BLaER1 (cell line): ENCODE data around the gene PPM1A.
"Not testable (repeated sequence)": the region's sequence is repeated elsewhere in the genome, so short reads cannot be mapped to it uniquely, and the experiment has no call there.

ENCODE experiments used
- H3K27ac ChIP-seq: shearing (Covaris generic); formaldehyde crosslinking; 2 replicates; pipeline ENCODE4 v1.8.1; 2022
- H3K27me3 ChIP-seq: shearing (Covaris generic); formaldehyde crosslinking; 2 replicates; pipeline ENCODE4 v1.8.1; 2022
- H3K36me3 ChIP-seq: shearing (Covaris generic); formaldehyde crosslinking; 2 replicates; pipeline ENCODE4 v1.8.1; 2022
- H3K4me1 ChIP-seq: shearing (Covaris generic); formaldehyde crosslinking; 2 replicates; pipeline ENCODE4 v1.8.1; 2022
- H3K4me2 ChIP-seq: shearing (Covaris generic); formaldehyde crosslinking; 2 replicates; pipeline ENCODE4 v1.8.1; 2022
- H3K4me3 ChIP-seq: shearing (Covaris generic); formaldehyde crosslinking; 2 replicates; pipeline ENCODE4 v1.8.1; 2022
- H3K9ac ChIP-seq: shearing (Covaris generic); formaldehyde crosslinking; 2 replicates; pipeline ENCODE4 v1.8.1; 2022
- H3K9me3 ChIP-seq: shearing (Covaris generic); formaldehyde crosslinking; 2 replicates; pipeline ENCODE4 v1.8.1; 2022
- H4K20me1 ChIP-seq: shearing (Covaris generic); formaldehyde crosslinking; 2 replicates; pipeline ENCODE4 v1.8.1; 2022
- Cebpa-rat ChIP-seq: shearing (Covaris generic); IDR thresholded peaks from 2 replicates; pipeline ENCODE4 v1.8.1; 2022

Gene PPM1A

DNA sequence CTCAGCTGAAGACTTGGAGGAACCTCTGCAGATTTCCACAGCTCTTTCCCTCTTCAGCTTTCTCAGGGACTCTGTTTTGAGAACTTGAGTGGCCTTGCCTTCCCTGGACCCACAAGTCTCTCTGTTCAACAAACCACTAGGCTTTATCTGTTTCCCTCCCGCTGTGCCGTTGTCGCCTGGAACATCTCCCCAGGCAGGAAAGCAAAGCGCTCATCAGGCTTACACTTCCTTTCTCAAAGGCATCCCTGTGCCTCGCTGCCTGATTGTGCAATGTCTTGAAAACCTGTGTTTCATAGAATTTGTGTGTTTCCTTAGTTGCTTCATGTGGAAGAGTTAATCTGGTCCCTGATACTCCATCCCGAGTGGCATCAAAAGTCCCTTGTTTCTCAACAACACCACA, 64.1 kb downstream of the PPM1A start:
- H3K4me1 ChIP-seq = no peaks in the 10 kb centered on the region
- no peaks in the 10 kb centered on the region for H3K9me3 ChIP-seq
- no peaks in the 10 kb centered on the region for H4K20me1 ChIP-seq
- no peaks in the 10 kb centered on the region for H3K36me3 ChIP-seq
- no peak for TF ChIP-seq Cebpa-rat
- no peak overlapping the region for H3K27ac ChIP-seq
- no peak overlapping the region for H3K9ac ChIP-seq
- H3K27me3 ChIP-seq = no peaks in the 10 kb centered on the region
- H3K4me2 ChIP-seq = no peak overlapping the region
- no peak overlapping the region for H3K4me3 ChIP-seq

DNA sequence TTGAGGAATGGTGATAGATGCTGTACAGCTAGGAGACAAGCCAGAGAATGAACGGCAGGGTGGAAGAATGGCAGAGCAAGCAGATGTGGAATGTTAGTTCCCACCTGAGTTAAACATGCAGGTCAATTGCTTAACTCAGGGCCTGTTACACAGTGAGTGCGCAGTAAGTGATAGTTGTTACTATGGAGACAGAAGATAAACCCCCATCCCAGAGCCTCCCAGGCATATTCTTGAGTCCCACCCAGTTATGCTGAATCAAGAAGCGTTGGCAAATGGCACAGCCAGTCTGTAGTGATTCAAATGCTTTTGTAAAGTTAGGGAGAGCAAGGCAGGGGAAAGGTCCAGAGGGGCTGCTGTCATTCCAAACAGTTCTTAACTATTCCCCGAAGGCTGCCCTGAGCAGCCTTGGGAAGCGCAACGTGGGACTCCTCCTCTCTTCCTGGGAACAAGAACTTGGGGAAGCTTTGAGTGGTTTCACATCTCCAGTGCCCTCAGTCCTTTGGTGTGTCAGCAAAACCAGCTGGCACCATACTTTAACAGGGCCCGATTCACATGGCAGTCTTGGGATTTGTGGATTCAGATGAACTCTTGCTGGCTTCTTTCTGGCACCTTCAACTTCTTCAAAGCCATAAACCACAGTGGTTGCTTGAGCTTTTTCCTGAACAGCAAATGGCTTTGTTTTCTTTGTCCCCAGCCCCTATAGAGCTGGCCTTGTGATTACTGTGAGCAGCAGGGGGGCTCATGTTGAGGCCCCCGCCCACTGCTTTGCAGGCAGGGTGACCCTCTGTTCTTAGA, 66.4 kb downstream of the PPM1A start:
- no peak overlapping the region for H3K4me3 ChIP-seq
- no peaks in the 10 kb centered on the region for H4K20me1 ChIP-seq
- H3K27ac ChIP-seq = no peak overlapping the region
- no peak for TF ChIP-seq Cebpa-rat
- H3K9ac ChIP-seq = no peak overlapping the region
- no peaks in the 10 kb centered on the region for H3K36me3 ChIP-seq
- H3K4me1 ChIP-seq = no peaks in the 10 kb centered on the region
- peaks cover 4% of the 10 kb centered on the region; the same call in 1 of the 2 replicates for H3K9me3 ChIP-seq
- no peak overlapping the region for H3K4me2 ChIP-seq
- no peaks in the 10 kb centered on the region for H3K27me3 ChIP-seq

DNA sequence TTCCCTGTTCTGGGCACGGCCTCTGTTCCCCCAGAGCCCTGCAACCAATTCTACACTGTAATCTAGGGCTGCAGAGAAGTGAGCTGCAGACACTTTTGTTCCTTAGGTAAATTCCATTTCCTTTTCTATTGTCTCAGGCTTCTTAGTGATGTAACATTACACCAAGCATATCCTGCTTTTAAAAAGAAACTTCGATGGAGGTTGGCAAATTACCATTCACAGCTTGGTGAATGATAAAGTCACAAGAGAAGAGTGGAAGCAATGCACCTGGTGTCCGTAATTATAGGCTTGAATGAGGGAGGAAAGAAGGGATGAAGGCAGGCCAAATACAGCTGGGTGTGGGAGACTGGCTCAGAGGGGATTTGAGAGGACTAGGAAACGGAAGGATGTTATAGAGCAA, 68.6 kb downstream of the PPM1A start:
- Histone ChIP-seq H3K9me3 (peaks cover 10% of the 10 kb centered on the region), H3K27ac (no peak overlapping the region), H3K4me1 (no peaks in the 10 kb centered on the region), H4K20me1 (no peaks in the 10 kb centered on the region), H3K4me3 (no peak overlapping the region), H3K4me2 (no peak overlapping the region), H3K9ac (no peak overlapping the region), H3K27me3 (no peaks in the 10 kb centered on the region), H3K36me3 (no peaks in the 10 kb centered on the region)
- TF ChIP-seq Cebpa-rat = no peak

DNA sequence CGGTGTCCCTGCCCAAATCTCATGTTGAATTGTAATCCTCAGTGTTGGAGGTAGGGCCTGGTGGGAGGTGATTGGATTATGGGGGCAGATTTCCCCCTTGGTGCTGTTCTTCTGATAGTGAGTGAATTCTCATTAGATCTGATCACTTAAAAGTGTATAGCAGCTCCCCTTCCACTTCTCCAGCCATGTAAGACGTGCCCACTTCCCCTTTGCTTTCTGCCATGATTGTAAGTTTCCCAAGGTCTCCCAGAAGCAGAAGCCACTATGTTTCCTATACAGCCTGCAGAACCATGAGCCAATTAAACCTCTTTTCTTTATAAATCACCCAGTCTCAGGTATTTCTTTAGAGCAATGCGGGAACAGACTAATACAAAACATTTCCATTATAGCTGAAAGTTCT, 71.8 kb downstream of the PPM1A start:
- H3K27ac ChIP-seq, H3K27me3 ChIP-seq, H3K4me1 ChIP-seq, H3K36me3 ChIP-seq, H3K4me2 ChIP-seq, H3K9ac ChIP-seq, H4K20me1 ChIP-seq, H3K9me3 ChIP-seq, H3K4me3 ChIP-seq: not testable (repeated sequence)

DNA sequence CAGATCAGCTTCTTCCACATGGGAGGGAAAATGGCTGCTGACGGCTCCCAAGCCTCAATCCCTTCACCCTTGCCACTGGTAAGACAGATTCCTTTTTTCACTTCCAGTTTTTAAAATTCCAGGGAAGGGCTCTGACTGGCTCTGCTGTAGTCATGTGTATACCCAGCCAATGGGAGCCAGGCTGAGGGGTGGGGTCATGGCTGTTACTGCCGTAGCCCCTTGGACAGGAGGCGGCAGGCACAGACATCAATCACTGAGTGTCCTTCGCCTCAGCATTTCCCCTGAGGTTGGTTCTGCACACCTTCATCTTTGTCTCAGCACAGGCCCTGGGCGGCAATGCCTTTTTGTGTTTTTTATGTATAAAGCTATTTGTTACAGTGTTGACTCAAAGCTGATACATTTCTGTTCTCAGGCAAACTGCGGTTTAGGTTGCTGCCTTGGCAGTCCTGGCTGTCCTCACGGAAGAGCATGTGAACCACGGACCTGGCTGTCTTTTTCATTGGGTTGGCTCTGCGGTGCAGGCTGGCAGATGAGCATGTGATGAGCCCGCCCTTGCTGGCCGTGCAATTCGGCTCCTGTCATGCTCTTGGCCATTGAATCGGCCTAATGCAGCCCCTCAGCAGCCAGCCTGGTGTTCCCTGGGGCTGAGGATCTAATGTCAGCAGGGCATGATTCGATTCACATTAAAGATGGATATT, 74.3 kb downstream of the PPM1A start:
- H3K4me3 ChIP-seq = no peak overlapping the region
- no peak overlapping the region for H3K4me2 ChIP-seq
- H3K4me1 ChIP-seq = peaks cover 14% of the 10 kb centered on the region
- H3K9ac ChIP-seq = no peak overlapping the region
- no peak overlapping the region for H3K27ac ChIP-seq
- peaks cover 8% of the 10 kb centered on the region; the same call in 1 of the 2 replicates for H3K27me3 ChIP-seq
- H3K9me3 ChIP-seq = peaks cover 10% of the 10 kb centered on the region
- no peaks in the 10 kb centered on the region for H4K20me1 ChIP-seq
- no peak for TF ChIP-seq Cebpa-rat
- no peaks in the 10 kb centered on the region for H3K36me3 ChIP-seq

DNA sequence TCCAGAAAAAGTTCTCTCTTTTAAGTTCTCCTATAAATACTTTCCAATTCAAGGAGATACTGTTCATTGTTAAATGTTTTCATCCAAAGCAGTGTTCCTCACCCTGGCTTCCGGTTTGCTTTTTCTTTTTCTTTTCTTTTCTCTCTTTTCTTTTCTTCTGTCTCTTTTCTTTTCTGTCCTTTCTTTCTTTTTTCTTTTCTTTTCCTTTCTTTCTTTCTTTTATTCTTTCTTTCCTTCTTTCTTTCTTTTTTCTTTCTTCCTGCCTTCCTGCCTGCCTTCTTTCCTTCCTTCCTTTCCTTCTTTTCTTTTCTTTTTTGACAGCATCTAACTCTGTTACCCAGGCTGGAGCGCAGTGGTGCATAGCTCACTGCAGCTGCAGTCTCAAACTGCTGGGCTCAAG, 75.8 kb downstream of the PPM1A start:
- H3K4me3 ChIP-seq = no peak overlapping the region
- H3K27me3 ChIP-seq = peaks cover 14% of the 10 kb centered on the region
- H3K4me2 ChIP-seq = no peak overlapping the region
- TF ChIP-seq Cebpa-rat = no peak
- H3K27ac ChIP-seq = no peak overlapping the region
- H3K9me3 ChIP-seq = peaks cover 10% of the 10 kb centered on the region
- H3K9ac ChIP-seq = no peak overlapping the region
- H3K4me1 ChIP-seq = peaks cover 18% of the 10 kb centered on the region
- H3K36me3 ChIP-seq = no peaks in the 10 kb centered on the region
- no peaks in the 10 kb centered on the region for H4K20me1 ChIP-seq

DNA sequence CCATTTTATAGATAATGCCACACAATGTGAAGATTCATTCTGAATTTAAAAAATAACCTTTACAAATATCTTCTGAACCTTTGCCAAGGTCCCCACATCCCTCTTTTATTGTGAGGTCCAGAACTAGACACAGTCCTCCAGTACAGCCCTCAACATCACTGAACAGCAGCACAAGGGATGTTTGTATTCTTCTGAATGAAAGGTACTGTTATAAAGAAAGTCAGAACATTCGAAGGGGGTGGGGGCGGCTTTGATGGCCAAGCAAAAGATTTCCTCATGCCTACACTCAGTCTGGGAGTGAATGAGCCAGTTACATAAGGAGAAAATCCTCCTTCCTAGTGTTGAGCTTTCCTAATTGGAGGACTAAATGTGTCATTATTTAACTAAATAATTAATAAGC, 77.3 kb downstream of the PPM1A start:
- TF ChIP-seq Cebpa-rat = no peak
- no peaks in the 10 kb centered on the region for H4K20me1 ChIP-seq
- peaks cover 14% of the 10 kb centered on the region for H3K27me3 ChIP-seq
- no peak overlapping the region for H3K27ac ChIP-seq
- H3K36me3 ChIP-seq = no peaks in the 10 kb centered on the region
- H3K4me1 ChIP-seq = peaks cover 26% of the 10 kb centered on the region
- no peak overlapping the region for H3K9ac ChIP-seq
- no peaks in the 10 kb centered on the region for H3K9me3 ChIP-seq
- no peak overlapping the region for H3K4me3 ChIP-seq
- H3K4me2 ChIP-seq = no peak overlapping the region

DNA sequence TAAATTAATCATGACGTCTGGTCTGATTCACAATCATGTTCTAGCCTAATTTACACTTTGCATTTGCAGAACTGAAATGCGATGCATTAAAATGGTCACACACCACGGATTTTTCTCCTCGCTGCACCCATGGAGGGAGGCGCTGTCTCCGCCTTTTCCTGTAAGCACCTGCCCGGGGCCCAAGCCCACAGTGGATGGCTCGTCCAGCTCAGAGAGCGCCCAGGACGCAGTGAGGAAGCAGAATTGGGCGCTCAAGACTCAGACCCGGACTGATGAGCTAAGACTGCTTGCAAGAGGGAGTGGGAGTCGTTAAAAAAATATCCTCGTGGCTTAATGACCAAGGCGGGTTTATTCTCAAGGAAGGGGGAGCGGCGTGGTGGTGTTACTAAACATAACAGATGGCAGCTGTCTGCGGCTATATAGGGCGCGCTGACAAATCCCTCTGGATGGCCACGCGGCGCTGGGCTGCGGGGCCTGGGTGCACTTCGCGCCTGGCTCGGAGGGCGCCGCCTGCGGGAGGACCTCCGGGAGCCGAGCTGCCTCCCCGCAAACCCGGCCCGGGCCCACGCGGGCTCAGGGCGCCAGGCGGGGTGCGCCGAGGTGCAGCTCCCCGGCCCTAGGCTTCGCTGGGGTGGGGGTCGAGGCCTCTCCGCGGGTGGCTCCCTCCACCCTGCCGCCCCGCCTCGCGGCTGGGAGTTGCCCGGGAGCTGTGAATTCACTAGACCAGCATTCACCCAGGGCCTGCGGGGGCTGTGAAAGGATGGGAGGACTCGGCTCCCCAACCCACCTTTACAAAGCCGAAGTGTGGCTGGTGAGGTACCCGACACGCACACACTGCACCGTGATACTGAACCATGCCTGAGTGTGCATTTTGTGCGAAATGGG, 78.7 kb downstream of the PPM1A start:
- TF ChIP-seq Cebpa-rat = no peak
- peak overlapping the region; percentile 68 for H3K9ac ChIP-seq
- peak overlapping the region; percentile 64 for H3K4me3 ChIP-seq
- H4K20me1 ChIP-seq = no peaks in the 10 kb centered on the region
- peak overlapping the region; percentile 93 for H3K4me2 ChIP-seq
- H3K27ac ChIP-seq = peak overlapping the region; percentile 77
- no peaks in the 10 kb centered on the region for H3K9me3 ChIP-seq
- H3K36me3 ChIP-seq = no peaks in the 10 kb centered on the region
- peaks cover 14% of the 10 kb centered on the region for H3K27me3 ChIP-seq
- peaks cover 38% of the 10 kb centered on the region for H3K4me1 ChIP-seq

DNA sequence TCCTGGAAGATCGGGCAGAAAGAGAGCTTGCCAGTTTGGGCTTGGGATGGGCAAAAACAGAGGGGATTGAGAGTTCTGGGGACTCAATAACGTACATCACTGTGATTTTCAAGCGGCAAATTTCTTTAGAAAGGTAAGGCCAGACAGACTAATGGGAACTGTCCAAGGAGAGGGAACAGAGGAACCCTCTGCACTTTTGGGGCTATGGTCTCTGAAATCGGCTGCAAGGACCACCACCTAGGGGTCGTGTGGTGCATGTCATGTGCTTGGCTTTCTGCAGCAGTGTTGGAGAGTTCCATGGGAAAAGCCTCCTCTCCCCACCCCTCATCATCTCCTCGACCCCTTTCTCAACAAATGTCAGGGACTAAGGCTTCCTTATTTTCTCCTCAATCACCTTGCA, 79.6 kb downstream of the PPM1A start:
- Histone ChIP-seq H3K4me1 (peaks cover 38% of the 10 kb centered on the region), H3K4me2 (peak overlapping the region; percentile 93), H3K36me3 (no peaks in the 10 kb centered on the region), H3K4me3 (no peak overlapping the region), H4K20me1 (no peaks in the 10 kb centered on the region), H3K27ac (no peak overlapping the region), H3K9ac (no peak overlapping the region), H3K9me3 (no peaks in the 10 kb centered on the region), H3K27me3 (peaks cover 14% of the 10 kb centered on the region)
- no peak for TF ChIP-seq Cebpa-rat

DNA sequence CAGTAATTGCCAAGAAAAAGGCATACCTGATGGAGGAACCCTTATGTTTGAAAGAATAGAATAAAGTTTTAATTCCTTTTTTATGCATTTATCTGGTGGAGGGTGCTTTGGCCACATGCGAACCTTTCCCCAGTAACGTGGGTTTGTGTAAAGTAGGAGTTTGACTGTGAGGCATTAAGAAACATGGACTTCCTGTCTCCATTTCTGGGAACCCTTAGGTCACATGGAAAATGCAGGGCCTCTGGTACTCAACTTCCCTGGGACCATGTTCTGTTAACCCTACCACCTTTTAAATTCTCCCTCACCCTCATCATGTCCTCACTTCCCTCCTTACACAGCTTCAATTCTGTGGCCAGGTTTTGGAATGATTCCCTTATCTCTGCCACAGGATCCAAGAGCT, 80.3 kb downstream of the PPM1A start:
- Histone ChIP-seq H3K4me1 (peaks cover 38% of the 10 kb centered on the region), H3K36me3 (no peaks in the 10 kb centered on the region), H4K20me1 (no peaks in the 10 kb centered on the region), H3K9me3 (no peaks in the 10 kb centered on the region), H3K9ac (no peak overlapping the region), H3K27ac (no peak overlapping the region), H3K4me2 (no peak overlapping the region), H3K4me3 (no peak overlapping the region), H3K27me3 (peaks cover 14% of the 10 kb centered on the region)
- TF ChIP-seq Cebpa-rat = no peak
